Lung (tissue), 12 donors: Measurements from ENCODE around the gene TEDC2. TPM values are rescaled to one million over a fixed set of nuclear protein-coding genes. Genes with fewer than 3 reads are reported as not detected.

Experiments
- ATAC-seq: fragments of 200-7000 bp; cut with Tn5 transposase; one replicate; pipeline ENCODE4 v1.9.1; 2020; ENCODE audit warnings: moderate number of reproducible peaks; ENCODE audit not compliant: insufficient read depth, low FRiP score
- DNase-seq, 3 donors: peaks; one replicate each; pipeline ENCODE4 v3.0.0-alpha.2; 2013 to 2017
- H3K27ac ChIP-seq, 2 donors: one replicate each; pipeline ENCODE4 v1.5.1; 2013; ENCODE audit warnings: mild to moderate bottlenecking in 2 of 2, moderate library complexity in 2 of 2, control low read depth in 1 of 2, inconsistent platforms in 1 of 2, low read depth in 1 of 2, low read length in 1 of 2
- H3K27me3 ChIP-seq, 3 donors: one replicate each; pipeline ENCODE4 v1.5.1; 2013; ENCODE audit warnings: low read length in 2 of 3; ENCODE audit not compliant: control insufficient read depth in 3 of 3, insufficient read depth in 3 of 3
- H3K36me3 ChIP-seq, 4 donors: one replicate each; pipeline ENCODE4 v1.5.1; 2013; ENCODE audit warnings: low read length in 4 of 4, mild to moderate bottlenecking in 1 of 4, moderate library complexity in 1 of 4; ENCODE audit not compliant: control insufficient read depth in 4 of 4, insufficient read depth in 4 of 4
- H3K4me1 ChIP-seq, 5 donors: one replicate each; pipeline ENCODE4 v1.5.1; 2013; ENCODE audit warnings: low read length in 5 of 5, mild to moderate bottlenecking in 2 of 5, moderate library complexity in 1 of 5; ENCODE audit not compliant: control insufficient read depth in 5 of 5, insufficient read depth in 5 of 5
- H3K4me3 ChIP-seq: one replicate; pipeline ENCODE4 v1.5.1; 2013; ENCODE audit warnings: mild to moderate bottlenecking, control low read depth, moderate library complexity
- H3K9ac ChIP-seq, 2 donors: one replicate each; pipeline ENCODE4 v1.5.1; 2013; ENCODE audit warnings: low read length in 2 of 2, control low read depth in 1 of 2; ENCODE audit not compliant: insufficient read depth in 1 of 2
- H3K9me3 ChIP-seq, 4 donors: one replicate each; pipeline ENCODE4 v1.5.1; 2013; ENCODE audit warnings: low read length in 3 of 4, mild to moderate bottlenecking in 1 of 4, moderate library complexity in 1 of 4; ENCODE audit not compliant: control insufficient read depth in 4 of 4, insufficient read depth in 3 of 4
- WGBS, 2 donors: extraction: QIAGEN DNeasy Blood & Tissue Kit; methylation state at CpG; one replicate each; pipeline ENCODE4 v1.1.7; 2013; 5-methylcytosine and 5-hydroxymethylcytosine counted together
- polyA plus RNA-seq, 2 donors: library from polyadenylated mRNA; stranded (reverse); fragments of 200-250 nt; gene quantifications; one replicate each; pipeline ENCODE4 v1.2.1, GENCODE V29; 2013
- total RNA-seq, 2 donors: library from RNA; depleted of rRNA in 1 of 2; stranded (reverse); fragments of >200 nt in 1 of 2; gene quantifications; one replicate each; pipeline ENCODE4 v1.2.1, GENCODE V29; 2014 to 2021
- TF ChIP-seq, protein P1 (sequence below): IDR thresholded peaks from 2 replicates; pipeline ENCODE4 v1.5.1; 2012; ENCODE audit warnings: mild to moderate bottlenecking; ENCODE audit errors: control extremely low read depth, extremely low read depth
- donor health status: control.
- donor health status: control.
- donor health status: Bipolar disorder and iron deficiency.
- donor health status: healthy.
- donor health status: DM: yes; HTN: yes; CAD: no.

The TEDC2 gene
- total and polyA plus RNA-seq, 4 donors: 1.1 to 3.6 (median 2.2) TPM

DNA sequence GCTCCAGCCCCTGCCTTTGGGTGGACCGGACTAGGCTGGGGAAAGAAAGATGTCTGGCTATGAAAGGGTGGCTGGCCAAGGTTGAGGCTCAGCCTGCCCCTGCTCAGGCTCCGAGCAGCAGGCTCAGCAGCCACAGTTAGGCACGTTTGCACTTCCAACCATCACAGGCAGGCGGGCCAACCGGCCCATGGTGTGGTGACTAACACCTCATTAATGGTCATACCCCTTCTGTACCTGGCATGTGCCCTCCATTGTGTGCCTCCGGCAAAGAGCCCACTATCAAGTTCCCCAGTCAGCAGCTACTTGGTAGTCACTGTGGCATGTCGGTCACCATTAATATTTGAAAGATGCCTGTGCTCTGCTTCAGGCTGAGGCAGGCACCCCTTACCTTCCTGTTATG, 21.8 kb downstream of the TEDC2 start:
- TF ChIP-seq, protein P1, sequence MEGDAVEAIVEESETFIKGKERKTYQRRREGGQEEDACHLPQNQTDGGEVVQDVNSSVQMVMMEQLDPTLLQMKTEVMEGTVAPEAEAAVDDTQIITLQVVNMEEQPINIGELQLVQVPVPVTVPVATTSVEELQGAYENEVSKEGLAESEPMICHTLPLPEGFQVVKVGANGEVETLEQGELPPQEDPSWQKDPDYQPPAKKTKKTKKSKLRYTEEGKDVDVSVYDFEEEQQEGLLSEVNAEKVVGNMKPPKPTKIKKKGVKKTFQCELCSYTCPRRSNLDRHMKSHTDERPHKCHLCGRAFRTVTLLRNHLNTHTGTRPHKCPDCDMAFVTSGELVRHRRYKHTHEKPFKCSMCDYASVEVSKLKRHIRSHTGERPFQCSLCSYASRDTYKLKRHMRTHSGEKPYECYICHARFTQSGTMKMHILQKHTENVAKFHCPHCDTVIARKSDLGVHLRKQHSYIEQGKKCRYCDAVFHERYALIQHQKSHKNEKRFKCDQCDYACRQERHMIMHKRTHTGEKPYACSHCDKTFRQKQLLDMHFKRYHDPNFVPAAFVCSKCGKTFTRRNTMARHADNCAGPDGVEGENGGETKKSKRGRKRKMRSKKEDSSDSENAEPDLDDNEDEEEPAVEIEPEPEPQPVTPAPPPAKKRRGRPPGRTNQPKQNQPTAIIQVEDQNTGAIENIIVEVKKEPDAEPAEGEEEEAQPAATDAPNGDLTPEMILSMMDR: no peak
- no peaks in the 10 kb centered on the region for H3K36me3 ChIP-seq
- H3K9ac ChIP-seq: no peak overlapping the region
- ATAC-seq (no peak), DNase-seq (no peak)
- peaks cover 0 to 51% (median 9%) of the 10 kb centered on the region in 5 donors for H3K4me1 ChIP-seq
- WGBS, 2 donors: 83 to 91% methylated on average over 7 of the region's 7 CpGs
- no peak overlapping the region for H3K4me3 ChIP-seq
- H3K27me3 ChIP-seq: no peaks in the 10 kb centered on the region
- H3K9me3 ChIP-seq: no peaks in the 10 kb centered on the region
- H3K27ac ChIP-seq: peak overlapping the region in 1 of 2 donors; percentile 66

DNA sequence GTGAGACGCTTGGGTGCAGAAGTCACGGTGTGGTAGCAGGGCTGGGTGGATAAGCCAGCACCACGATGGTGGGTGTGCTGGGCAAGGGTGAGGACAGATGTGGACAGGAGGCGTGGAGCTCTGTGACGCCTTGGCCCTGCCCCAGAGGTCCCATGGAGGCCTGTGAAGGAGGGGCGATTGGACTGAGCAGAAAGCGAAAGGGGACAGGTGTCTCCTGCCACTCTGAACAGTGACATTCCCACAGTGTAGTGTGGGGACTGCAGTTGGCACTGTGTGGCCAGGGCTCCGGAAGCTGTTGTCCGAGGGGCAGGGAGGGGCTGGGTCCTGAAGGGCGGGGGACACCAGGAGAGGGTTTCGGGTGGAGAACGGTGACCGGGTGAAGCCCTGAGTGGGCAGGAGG, 22.3 kb downstream of the TEDC2 start:
- H3K4me1 ChIP-seq: peaks cover 0 to 55% (median 9%) of the 10 kb centered on the region in 5 donors
- no peak overlapping the region for H3K9ac ChIP-seq
- DNase-seq (no peak), ATAC-seq (no peak)
- H3K27me3 ChIP-seq: no peaks in the 10 kb centered on the region
- no peaks in the 10 kb centered on the region for H3K36me3 ChIP-seq
- 84% methylated on average over 13 of the region's 13 CpGs for WGBS, 2 donors
- H3K9me3 ChIP-seq: no peaks in the 10 kb centered on the region
- TF ChIP-seq, protein P1: no peak
- peak overlapping the region in 1 of 2 donors; percentile 28 for H3K27ac ChIP-seq
- H3K4me3 ChIP-seq: no peak overlapping the region

DNA sequence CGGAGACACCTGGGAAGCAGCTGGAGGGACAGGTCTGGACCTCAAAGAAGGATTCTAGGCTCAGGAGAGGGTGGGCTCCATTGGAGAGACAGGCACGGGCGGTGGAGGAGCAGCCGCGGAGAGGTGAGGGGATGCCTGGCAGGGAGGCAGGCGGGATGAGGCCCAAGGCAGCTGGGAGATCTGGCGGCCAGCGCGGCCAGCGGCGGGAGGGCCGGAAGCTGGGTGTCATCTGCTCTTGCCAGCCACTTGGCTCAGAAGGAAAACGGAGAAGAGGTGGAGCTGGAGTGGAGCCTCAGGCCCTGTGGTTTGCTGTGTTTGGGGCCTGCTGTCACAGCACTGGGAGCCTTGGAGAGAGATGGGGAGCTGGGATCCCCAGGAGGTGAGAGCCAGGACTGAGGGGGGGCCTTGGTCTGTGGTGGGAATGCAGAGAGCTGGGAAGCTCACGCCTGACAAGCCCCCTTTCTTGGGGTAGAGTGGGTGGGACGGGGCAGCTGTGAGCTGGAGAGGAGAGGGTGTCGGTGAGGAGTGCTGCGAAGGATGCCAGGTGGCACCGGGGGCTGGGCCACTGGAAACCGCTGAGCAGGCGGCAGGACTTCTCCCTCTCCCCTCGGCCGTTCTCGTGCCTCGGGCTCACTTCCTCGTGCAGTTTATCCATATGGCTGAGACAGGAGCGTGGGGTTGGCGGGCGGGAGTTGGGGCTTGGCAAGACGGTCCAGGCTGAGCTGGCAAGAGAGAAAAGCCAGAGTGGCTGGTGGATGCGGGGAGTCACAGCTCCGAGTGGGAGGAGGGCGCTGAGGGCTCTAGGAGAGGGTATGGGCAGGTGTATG, 23.0 kb downstream of the TEDC2 start:
- H3K9me3 ChIP-seq: no peaks in the 10 kb centered on the region
- no peak overlapping the region for H3K9ac ChIP-seq
- ATAC-seq: no peak
- H3K27ac ChIP-seq: peak overlapping the region in 1 of 2 donors; percentile 52
- H3K4me1 ChIP-seq: peaks cover 0 to 58% (median 9%) of the 10 kb centered on the region in 5 donors
- DNase-seq: peak; percentile 82 to 88 (median 84)
- WGBS, 2 donors: 47 to 59% methylated on average over 32 of the region's 32 CpGs
- H3K27me3 ChIP-seq: no peaks in the 10 kb centered on the region
- TF ChIP-seq, protein P1: no peak
- no peak overlapping the region for H3K4me3 ChIP-seq
- H3K36me3 ChIP-seq: no peaks in the 10 kb centered on the region
